Measurements from ENCODE around the gene EP400. TPM values are rescaled to one million over a fixed set of nuclear protein-coding genes. Genes with fewer than 3 reads are reported as not detected.

The EP400 gene
- total RNA-seq, 4 donors from 2014 or later, result 12.6 to 28.0 (median 22.8) TPM

- peaks cover 0 to under 1% (median 0%) of the 10 kb centered on the region in 3 donors for H3K4me1 ChIP-seq
- no peaks in the 10 kb centered on the region for H3K9me3 ChIP-seq
- no peak overlapping the region for H3K4me3 ChIP-seq
- H3K27me3 ChIP-seq, result no peaks in the 10 kb centered on the region
- no peak for ATAC-seq
- H3K27ac ChIP-seq, result no peak overlapping the region
- TF ChIP-seq CTCF (IDR thresholded peaks at IDR 0.05), result no peak
- TF ChIP-seq POLR2A (IDR thresholded peaks at IDR 0.05), result no peak
- no peak for TF ChIP-seq POLR2AphosphoS5 (IDR thresholded peaks at IDR 0.05)
- no peak for TF ChIP-seq EP300 (IDR thresholded peaks at IDR 0.05)
- H3K36me3 ChIP-seq, result peaks cover 0 to 90% of the 10 kb centered on the region in 2 donors
- WGBS, 2 donors (ENCODE audit: low coverage in 1 of 2), result 88% methylated on average over 3 of the region's 19 CpGs; no CpG with 5 or more reads in 1 of the 2 donors
These were observed 30.7 kb upstream of the EP400 start for GRCh38 chr12:131919051-131919347.

- Histone ChIP-seq H3K27me3 (no peaks in the 10 kb centered on the region), H3K4me3 (no peak overlapping the region), H3K36me3 (peaks cover 0 to 85% of the 10 kb centered on the region in 2 donors), H3K9me3 (no peaks in the 10 kb centered on the region), H3K4me1 (peaks cover 0 to 6% (median 0%) of the 10 kb centered on the region in 3 donors), H3K27ac (no peak overlapping the region)
- ATAC-seq, result no peak
- 100% methylated on average over 1 of the region's 37 CpGs; no CpG with 5 or more reads in 1 of the 2 donors for WGBS, 2 donors (ENCODE audit: low coverage in 1 of 2)
- TF ChIP-seq EP300 (IDR thresholded peaks at IDR 0.05) (no peak), POLR2A (IDR thresholded peaks at IDR 0.05) (no peak), CTCF (IDR thresholded peaks at IDR 0.05) (no peak), POLR2AphosphoS5 (IDR thresholded peaks at IDR 0.05) (no peak)
These were observed 30.2 kb upstream of the EP400 start for GRCh38 chr12:131919366-131920156.

- no peak for ATAC-seq
- no peak overlapping the region for H3K27ac ChIP-seq
- no peak overlapping the region for H3K4me3 ChIP-seq
- no peaks in the 10 kb centered on the region for H3K27me3 ChIP-seq
- H3K36me3 ChIP-seq, result peaks cover 0 to 79% of the 10 kb centered on the region in 2 donors
- 94% methylated on average over 2 of the region's 14 CpGs; no CpG with 5 or more reads in 1 of the 2 donors for WGBS, 2 donors (ENCODE audit: low coverage in 1 of 2)
- no peaks in the 10 kb centered on the region for H3K9me3 ChIP-seq
- no peak for TF ChIP-seq CTCF (IDR thresholded peaks at IDR 0.05)
- no peak for TF ChIP-seq POLR2A (IDR thresholded peaks at IDR 0.05)
- no peak for TF ChIP-seq POLR2AphosphoS5 (IDR thresholded peaks at IDR 0.05)
- no peak for TF ChIP-seq EP300 (IDR thresholded peaks at IDR 0.05)
- H3K4me1 ChIP-seq, result peaks cover 0 to 10% (median 0%) of the 10 kb centered on the region in 3 donors
These were observed 29.6 kb upstream of the EP400 start for GRCh38 chr12:131920157-131920508.

- Histone ChIP-seq H3K4me1 (peaks cover 0 to 10% (median 0%) of the 10 kb centered on the region in 3 donors), H3K27me3 (no peaks in the 10 kb centered on the region), H3K27ac (no peak overlapping the region), H3K36me3 (peaks cover 0 to 69% of the 10 kb centered on the region in 2 donors), H3K9me3 (no peaks in the 10 kb centered on the region), H3K4me3 (no peak overlapping the region)
- TF ChIP-seq EP300 (IDR thresholded peaks at IDR 0.05) (no peak), CTCF (IDR thresholded peaks at IDR 0.05) (no peak), POLR2AphosphoS5 (IDR thresholded peaks at IDR 0.05) (no peak), POLR2A (IDR thresholded peaks at IDR 0.05) (no peak)
- WGBS, 2 donors (ENCODE audit: low coverage in 1 of 2), result no CpG with 5 or more reads among the region's 35 CpGs
- no peak for ATAC-seq
These were observed 28.6 kb upstream of the EP400 start for GRCh38 chr12:131920902-131921840.

Measured in gastroesophageal sphincter (tissue), 4 donors.